Measurements from ENCODE around the gene NUP37.
A peak's percentile ranks its signal among the peaks of the same experiment; 100 is the strongest.

Gene NUP37

DNA sequence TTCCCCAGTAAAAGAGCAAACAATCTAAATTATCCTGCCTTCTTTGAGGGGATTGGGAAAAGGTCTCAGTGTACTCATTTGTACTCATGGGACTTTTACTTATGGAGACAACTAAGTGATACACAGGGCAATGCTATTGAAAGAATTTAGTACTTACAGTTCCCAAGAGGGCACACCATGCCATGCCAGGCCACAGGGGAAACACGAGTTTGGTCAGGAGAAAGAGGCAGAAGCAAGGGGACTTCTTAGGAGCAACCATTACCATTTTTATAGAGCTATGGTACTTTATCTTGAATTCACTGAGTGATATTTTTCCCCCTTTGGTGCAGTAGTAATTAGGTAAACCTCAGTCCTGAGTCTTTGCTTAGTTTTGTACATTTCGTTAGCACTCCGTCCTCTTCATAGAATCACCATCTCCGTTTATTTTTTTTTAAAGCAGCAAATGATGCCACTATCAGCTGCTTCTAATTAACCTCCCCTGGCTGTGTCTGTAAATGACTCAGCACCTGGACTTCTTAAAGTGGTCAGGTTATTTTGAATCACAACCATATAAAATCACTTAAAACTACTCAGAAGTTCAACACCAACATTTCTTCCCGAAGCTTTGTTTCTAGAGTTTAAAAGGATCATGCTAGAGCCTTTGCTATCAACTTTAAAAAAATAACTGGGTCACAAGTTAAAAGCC is 52.2 kb downstream of the NUP37 start:
- H3K4me3 ChIP-seq (ENCODE audit: control insufficient read depth, low read depth, low read length): no peak overlapping the region
- TF ChIP-seq, protein P1, sequence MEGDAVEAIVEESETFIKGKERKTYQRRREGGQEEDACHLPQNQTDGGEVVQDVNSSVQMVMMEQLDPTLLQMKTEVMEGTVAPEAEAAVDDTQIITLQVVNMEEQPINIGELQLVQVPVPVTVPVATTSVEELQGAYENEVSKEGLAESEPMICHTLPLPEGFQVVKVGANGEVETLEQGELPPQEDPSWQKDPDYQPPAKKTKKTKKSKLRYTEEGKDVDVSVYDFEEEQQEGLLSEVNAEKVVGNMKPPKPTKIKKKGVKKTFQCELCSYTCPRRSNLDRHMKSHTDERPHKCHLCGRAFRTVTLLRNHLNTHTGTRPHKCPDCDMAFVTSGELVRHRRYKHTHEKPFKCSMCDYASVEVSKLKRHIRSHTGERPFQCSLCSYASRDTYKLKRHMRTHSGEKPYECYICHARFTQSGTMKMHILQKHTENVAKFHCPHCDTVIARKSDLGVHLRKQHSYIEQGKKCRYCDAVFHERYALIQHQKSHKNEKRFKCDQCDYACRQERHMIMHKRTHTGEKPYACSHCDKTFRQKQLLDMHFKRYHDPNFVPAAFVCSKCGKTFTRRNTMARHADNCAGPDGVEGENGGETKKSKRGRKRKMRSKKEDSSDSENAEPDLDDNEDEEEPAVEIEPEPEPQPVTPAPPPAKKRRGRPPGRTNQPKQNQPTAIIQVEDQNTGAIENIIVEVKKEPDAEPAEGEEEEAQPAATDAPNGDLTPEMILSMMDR (IDR thresholded peaks at IDR 0.05; ENCODE audit: control insufficient read depth, insufficient read depth, low read depth, low read length, missing control alignments): no peak
- peak; percentile 42 for DNase-seq (ENCODE audit: low read depth)

DNA sequence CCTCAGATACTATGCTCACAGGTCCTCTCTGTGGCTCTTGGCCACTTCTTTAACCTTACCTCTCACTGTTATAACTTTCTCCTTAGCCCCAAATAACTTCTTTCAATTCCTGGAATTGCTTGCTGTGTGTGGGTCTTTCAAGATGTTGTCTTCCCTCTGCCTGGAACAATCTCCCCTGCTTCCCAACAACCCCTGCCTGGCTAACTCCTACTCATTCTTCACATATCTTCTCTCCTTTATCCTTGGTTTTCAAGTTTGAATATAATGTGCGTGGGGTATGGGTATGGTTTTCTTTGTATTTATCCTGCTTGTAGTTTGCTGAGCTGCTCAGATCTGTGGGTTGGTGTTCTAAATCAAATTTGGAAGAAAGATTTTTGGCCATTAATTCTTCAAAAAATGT is 55.4 kb downstream of the NUP37 start:
- no peak overlapping the region for H3K4me3 ChIP-seq (ENCODE audit: control insufficient read depth, low read depth, low read length)
- TF ChIP-seq, protein P1 (IDR thresholded peaks at IDR 0.05; ENCODE audit: control insufficient read depth, insufficient read depth, low read depth, low read length, missing control alignments): no peak
- DNase-seq (ENCODE audit: low read depth): no peak

DNA sequence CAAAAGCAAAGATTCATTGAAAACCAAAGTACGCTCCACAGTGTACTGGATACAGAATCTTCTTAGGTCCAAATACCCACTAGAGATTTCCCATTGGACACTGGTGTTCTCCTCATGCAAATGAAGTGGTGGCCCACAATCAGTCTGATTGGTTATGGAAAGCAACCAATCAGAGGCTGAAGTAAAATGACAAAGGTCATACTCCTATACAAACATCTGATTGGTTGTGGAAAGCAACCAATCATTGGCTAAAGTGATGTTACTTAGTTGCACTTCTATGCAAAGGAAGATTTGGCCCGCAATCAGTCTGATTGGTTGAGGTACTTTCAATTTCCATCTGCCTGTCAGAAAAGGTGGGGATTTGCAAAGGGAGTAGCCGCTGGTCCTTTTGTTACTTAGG is 56.8 kb downstream of the NUP37 start:
- DNase-seq (ENCODE audit: low read depth): no peak
- TF ChIP-seq, protein P1 (IDR thresholded peaks at IDR 0.05; ENCODE audit: control insufficient read depth, insufficient read depth, low read depth, low read length, missing control alignments): no peak
- no peak overlapping the region for H3K4me3 ChIP-seq (ENCODE audit: control insufficient read depth, low read depth, low read length)

DNA sequence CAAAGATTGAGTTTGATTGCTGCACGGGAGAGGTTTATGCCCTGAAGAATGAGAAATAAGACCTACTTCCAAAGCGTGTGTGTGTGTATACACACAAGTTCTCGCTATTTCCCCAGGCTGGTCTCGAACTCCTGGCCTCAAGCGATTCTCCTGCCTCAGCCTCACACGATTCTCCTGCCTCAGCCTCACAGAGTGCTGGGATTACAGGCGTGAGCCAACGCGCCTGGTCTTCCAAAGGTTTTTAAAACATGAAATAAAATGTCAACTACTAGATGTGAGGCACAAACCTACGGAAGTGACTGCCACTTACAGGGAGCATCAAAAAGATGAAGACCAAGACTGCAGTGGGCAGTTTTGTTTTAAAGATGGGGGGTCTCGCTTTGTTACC is 57.5 kb downstream of the NUP37 start:
- no peak for DNase-seq (ENCODE audit: low read depth)
- TF ChIP-seq, protein P1 (IDR thresholded peaks at IDR 0.05; ENCODE audit: control insufficient read depth, insufficient read depth, low read depth, low read length, missing control alignments): no peak
- H3K4me3 ChIP-seq (ENCODE audit: control insufficient read depth, low read depth, low read length): no peak overlapping the region

DNA sequence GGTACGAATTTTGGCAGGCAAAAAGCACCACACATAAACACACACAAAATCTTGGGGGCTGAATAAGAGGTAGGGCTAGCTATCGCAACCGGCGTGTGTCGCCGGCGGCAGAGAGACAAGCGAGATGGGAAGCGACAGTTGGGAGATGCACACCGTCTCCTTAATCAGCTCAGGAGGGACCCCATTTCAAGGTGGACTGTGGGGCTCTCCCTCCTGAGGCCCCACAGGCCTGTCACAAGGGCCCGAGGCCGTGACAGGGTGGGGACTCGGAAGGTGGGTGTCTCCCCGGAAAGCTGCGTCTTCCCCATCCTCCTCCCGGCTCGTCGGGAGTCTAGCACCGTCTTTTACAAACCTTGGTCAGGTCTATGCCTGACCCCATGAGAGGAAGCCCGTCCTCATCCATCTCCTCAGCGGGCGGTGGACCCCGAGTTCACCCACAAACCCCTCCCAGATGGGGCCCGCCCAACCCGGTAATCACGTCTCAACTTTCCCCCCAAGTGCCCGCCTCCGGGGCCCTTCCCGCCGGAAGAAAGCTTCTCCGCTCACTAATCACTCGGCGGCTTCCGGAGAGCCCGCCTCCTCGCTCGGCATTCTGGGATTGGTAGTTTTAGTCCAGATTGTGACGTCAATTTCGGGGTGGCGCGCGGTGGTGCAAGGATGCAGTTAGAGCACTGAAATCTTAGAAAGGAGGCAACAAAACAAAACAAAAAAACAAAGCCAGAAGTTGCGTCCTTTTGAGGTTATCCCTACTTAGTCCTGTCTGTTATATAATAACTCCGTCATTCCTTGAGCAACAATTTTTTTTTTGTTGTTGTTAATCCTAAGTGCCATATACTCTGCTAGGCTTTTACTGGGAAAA is 58.1 kb downstream of the NUP37 start, which contains the start of gene WASHC3:
Gene WASHC3 (minus strand): TSS at position 432 of the 859 bp plus-strand sequence. CDS start 29 bp downstream, at position 403.
- peak; percentile 66 for DNase-seq (ENCODE audit: low read depth)
- peak within 1 kb of the TSS; percentile 89 for H3K4me3 ChIP-seq (ENCODE audit: control insufficient read depth, low read depth, low read length)
- TF ChIP-seq, protein P1 (IDR thresholded peaks at IDR 0.05; ENCODE audit: control insufficient read depth, insufficient read depth, low read depth, low read length, missing control alignments): no peak

DNA sequence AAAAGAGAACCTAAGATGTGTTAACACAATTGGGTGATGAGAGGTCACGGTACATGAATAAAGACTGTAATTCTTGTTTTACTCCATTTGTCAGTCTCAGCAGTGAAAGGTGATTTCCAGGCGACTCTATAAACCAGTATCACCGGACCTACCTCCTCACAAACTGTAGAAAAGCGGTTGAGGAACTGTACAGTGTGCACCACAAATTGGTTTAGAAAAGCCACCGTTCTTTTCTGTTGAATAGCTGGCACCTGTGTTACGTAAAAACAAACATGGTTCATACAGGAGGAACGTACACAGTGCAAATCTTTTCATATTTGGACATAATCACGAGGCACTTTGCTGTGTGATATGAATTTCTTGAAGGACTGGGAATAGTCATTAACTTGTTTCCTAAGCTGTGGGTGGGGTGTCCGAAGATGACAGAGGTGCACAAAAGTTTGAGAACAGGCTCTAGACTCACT is 58.8 kb downstream of the NUP37 start:
- no peak for DNase-seq (ENCODE audit: low read depth)
- peak overlapping the region; percentile 89 for H3K4me3 ChIP-seq (ENCODE audit: control insufficient read depth, low read depth, low read length)
- TF ChIP-seq, protein P1 (IDR thresholded peaks at IDR 0.05; ENCODE audit: control insufficient read depth, insufficient read depth, low read depth, low read length, missing control alignments): no peak

All from AG09309 (cell line).